Measurements from ENCODE around the gene ZC3H18. TPM values are rescaled to one million over a fixed set of nuclear protein-coding genes. Genes with fewer than 3 reads are reported as not detected.

Gene ZC3H18
- total RNA-seq, 1 donor from 2014 or later = 31.0 TPM

DNA sequence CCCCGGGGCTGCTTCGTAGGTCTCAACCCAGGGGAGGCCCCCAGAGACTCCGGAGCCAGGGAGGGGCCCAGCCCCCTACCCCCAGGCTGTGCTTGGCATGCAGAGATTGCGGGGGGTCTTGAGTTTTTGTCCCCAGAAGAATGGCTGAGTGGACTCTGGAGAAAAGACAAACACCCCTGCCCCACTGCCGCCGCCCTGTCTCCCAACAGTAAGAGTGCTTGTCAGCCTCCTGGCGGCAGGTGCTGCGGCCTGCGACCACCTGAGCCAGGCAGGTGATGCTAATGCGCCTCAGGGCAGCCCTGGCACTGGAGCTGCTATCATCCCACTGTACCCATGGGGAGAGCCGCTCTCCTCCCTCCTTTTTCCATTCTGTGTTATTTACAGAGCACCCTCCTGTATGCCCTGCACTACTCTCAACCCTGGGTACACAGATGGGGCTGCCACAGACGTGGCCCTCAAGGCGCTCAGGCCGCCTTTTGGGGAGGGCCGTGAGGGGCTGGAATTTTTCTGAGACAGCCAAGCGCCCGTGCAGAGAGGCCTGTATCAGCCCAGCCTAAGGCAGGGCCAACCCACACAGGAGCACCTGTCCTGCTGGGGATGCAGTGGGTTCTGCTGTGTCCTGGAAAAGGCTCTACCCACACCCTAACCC lies 65.6 kb downstream of the ZC3H18 start:
- DNase-seq (ENCODE audit: extremely low read depth, low read depth, low spot score) = no peak

DNA sequence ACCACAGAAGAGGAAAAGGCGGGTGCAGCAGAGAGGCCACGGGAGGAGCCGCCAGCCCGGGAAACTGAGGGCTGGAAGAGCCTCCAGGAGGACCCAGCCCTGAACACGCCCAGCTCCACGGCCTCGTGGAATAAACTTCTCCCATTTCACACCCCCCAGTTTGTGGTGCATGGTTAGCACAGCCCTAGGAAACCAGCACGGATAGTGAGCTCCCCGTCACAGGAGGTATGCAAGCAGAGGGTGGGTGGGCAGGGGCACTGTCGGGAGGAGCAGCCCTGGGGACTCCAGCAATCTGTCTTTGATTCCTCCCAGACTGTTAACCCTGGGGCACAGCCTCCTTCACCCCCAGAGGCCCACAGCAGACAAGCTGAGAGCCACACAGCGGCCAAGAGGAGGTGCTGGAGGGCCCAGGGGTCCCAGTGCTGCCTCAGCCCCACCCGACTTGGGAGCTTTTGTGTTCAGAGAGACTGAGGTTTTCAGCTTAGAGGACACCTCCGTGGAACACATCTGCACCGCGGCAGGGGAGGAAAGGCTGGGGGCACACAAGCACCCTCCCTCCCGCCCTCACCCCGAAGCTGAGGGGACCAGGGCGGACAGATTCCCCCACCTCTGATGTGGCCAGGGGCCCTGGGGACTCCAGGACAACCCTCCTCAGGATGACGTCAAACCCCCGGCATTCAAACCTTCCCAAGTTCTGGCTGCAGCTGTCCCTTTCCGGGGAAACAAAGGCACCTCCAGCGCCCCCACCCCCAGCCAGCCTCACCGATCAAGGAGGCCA lies 66.5 kb downstream of the ZC3H18 start:
- DNase-seq (ENCODE audit: extremely low read depth, low read depth, low spot score) = no peak

GRCh38 chr16:88638323-88639230 lies 68.4 kb downstream of the ZC3H18 start, which contains the start of gene IL17C:
IL17C (plus strand) TSS chr16:88638572; CDS start chr16:88638642, 70 bp downstream.
- DNase-seq (ENCODE audit: extremely low read depth, low read depth, low spot score) = no peak

DNA sequence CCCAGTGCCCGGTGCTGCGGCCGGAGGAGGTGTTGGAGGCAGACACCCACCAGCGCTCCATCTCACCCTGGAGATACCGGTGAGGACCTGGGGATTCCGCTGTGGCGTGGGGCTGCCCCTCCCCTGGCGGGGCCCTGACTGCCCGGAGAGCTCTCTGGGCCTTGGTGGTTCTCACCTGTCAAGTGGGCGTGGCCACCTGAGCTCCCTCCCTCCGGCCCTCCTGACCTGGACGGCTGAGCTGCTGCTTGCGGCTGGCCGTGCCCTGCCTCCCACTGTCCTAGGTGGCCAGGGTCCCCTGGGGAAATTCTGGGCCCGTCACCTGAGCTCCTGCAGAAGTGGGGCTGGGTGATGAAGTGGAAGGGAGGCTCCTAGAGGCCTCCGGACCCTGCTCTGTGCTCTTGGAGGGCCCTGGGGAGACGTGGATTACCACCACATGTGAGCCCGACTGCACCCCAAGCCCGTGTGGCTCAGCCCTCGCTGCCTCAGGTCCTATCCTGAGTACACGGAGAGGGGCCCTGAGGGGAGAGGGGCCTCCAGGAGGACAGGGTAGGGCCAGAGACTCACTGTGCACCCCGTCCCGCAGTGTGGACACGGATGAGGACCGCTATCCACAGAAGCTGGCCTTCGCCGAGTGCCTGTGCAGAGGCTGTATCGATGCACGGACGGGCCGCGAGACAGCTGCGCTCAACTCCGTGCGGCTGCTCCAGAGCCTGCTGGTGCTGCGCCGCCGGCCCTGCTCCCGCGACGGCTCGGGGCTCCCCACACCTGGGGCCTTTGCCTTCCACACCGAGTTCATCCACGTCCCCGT lies 69.2 kb downstream of the ZC3H18 start:
- no peak for DNase-seq (ENCODE audit: extremely low read depth, low read depth, low spot score)

DNA sequence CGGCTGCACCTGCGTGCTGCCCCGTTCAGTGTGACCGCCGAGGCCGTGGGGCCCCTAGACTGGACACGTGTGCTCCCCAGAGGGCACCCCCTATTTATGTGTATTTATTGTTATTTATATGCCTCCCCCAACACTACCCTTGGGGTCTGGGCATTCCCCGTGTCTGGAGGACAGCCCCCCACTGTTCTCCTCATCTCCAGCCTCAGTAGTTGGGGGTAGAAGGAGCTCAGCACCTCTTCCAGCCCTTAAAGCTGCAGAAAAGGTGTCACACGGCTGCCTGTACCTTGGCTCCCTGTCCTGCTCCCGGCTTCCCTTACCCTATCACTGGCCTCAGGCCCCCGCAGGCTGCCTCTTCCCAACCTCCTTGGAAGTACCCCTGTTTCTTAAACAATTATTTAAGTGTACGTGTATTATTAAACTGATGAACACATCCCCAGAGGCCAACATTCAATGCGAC lies 69.9 kb downstream of the ZC3H18 start:
- no peak for DNase-seq (ENCODE audit: extremely low read depth, low read depth, low spot score)

DNA sequence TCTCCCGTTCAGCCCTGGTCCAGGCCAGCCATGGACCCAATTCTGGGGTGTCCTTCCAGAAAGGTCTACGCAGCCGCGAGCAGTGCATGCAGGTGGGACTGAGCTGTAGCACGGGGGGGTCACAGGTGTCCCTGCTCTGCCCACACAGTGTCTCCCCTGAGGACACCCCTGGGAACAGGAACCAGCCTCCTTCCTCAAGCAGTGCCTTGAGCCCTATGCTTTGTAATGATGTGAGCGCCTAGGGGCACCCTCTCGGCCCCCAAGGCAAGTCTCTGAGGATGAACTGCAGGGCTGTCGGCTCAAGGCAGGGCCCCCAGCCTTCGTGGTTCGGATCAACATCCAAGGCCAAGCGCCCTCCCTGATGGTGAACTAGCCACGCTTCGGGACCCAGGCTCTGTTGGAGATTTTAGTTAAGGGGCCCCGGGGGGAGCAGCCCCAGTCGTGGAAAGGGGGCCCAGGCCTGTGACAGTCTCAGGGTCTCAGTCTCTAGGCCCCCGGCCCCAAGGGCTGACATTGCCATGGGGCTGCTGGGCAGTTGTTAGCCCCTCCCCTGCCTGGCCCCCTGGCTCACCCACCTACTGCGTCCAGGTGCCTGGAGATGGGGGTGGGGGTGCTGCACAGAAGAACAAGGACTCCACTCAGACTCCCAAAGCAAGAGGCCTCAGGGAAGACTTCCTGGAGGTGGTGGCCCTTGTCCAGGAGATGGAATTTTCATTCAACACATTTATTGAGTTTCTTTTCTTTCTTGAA lies 70.5 kb downstream of the ZC3H18 start:
- no peak for DNase-seq (ENCODE audit: extremely low read depth, low read depth, low spot score)

DNA sequence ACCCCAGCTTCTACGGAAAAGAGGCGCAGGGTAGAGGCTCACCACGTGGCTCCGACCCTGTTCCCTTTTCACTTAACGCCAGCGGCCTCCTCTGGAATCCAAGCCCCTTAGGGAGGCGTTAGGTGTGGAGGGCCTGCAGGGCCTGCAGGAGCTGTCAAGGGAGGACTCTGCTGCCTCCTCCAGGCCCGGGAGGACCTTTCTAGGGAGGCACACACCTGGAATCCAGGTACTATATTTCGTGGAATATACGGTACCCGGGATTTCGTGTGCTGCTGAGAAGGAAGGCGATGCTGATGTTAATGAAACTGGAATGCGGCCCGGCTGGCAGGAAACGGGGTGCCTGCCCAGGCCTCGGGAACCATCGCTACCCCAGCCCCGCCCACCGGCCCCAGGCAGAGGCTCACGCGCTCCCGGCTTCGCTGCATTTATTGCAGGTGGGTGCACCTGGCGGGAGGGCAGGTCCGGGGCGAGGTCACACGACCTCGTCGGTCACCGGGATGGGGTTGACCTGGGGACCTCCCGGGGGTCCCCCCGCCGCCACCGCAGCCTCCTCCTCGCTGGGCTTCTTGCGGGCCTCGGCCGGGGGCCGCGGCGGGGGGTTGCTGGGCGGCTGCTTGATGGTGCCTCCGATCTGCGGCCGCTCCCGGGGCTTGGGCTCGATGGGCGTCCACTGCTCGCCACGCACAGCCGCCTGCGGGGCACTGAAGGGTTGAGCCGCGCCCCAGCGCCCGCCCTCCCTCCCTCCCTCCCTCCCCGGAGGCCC lies 72.9 kb downstream of the ZC3H18 start:
- DNase-seq (ENCODE audit: extremely low read depth, low read depth, low spot score) = no peak

DNA sequence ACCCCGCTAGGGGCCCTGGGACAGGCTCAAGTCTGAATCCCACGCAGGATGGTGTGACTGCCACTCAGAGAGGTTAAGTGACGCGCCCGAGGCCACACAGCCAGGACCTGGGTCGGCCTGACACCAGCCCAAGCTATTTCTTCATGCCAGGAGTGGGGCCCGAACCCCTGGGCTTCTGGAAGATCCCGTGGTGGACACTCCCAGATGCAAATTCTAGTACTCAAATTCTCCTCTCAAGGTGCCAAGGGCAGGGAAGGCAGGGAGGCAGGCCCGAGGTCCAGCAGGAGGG lies 73.4 kb downstream of the ZC3H18 start:
- DNase-seq (ENCODE audit: extremely low read depth, low read depth, low spot score) = no peak

GRCh38 chr16:88645455-88645854 lies 75.3 kb downstream of the ZC3H18 start:
- no peak for DNase-seq (ENCODE audit: extremely low read depth, low read depth, low spot score)

DNA sequence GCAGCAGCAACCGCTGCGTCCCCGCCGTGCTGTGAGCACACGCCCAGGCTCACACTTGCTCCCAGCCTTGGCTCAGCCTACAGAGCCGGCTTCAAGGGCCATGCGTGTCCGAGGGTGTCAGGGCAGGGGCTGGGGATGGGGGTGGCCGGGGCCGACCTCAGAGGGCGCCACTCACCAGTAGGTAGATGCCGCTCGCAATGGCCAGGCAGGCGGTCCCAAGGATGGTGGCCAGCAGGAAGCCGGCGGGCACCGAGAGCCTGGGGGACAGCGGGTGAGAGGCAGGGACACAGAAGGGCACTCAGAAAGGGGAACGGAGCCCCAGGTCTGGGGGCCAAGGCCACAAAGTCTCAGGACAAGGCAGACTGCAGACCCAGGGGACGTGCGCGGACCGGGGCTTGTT lies 75.7 kb downstream of the ZC3H18 start:
- DNase-seq (ENCODE audit: extremely low read depth, low read depth, low spot score) = no peak

DNA sequence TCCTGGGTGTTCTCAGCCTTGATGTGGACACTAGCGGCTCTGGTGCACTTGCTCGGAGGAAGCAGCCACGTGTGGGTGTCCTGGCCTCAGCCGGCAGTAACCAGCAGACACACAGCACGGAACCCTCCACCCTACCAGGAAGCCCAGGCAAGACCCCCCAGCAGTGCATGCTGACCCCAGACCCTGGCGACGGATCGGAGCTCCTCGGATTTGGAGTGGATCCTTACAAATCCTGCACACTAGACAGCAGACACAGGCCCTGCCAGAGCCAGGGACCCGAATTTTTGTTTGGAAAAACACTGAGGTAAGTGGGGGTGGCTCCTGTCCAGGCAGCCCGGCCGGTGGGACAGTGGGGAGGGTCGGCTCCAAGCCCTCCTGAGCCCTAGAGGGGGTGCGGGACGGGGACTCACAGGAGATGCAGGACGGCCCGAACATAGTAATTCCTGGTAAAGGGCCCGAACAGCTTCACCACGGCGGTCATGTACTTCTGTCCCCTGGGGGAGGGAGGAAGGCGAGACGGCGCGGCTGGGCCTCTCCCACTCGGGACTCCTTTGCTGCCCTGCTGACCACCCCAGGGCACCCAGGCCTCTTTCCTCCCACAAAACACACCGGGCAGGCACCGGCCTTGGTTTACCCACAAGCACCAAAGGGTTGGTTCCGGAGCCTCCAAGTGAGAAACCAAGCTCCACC lies 76.3 kb downstream of the ZC3H18 start:
- no peak for DNase-seq (ENCODE audit: extremely low read depth, low read depth, low spot score)

DNA sequence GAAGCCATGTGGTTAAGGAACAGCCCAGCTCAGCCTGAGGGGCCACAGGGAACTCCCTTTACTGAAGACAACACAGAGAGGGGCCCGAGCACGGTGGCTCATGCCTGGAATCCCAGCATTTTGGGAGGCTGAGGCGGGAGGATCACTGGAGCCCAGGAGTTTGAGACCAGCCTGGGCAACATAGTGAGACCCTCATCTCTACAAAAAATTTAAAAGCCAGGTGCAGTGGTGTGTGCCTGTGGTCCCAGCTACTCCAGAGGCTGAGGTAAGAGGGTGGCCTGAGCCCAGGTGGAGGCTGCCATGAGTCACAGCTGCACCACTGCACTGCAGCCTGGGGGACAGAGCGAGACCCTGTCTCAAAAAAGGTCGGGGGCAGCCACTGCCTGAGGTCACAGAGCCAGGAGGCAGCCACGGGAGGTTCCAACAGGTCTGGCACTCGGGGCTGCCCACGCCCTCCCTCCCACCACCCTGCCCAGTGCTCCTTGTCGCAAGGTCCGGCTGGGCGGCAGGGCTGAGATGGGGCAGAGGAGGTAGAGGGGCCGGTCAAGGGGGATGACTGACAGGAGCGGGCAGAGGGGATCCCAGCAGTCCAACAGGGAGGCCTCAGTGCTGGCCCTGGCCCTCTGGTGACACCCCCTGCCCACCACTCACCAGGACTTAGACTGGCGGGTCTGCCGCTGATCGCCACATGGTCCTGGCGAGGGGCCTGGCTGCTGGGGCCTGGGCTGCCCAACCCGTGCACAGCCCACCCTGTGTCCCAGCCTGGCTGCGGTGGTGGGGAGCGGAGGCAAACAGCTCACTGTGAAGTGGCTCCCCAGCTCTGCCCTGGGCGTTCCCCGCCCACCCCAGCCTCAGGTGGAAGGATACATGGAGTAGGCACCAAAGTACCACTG lies 77.2 kb downstream of the ZC3H18 start:
- DNase-seq (ENCODE audit: extremely low read depth, low read depth, low spot score) = no peak

DNA sequence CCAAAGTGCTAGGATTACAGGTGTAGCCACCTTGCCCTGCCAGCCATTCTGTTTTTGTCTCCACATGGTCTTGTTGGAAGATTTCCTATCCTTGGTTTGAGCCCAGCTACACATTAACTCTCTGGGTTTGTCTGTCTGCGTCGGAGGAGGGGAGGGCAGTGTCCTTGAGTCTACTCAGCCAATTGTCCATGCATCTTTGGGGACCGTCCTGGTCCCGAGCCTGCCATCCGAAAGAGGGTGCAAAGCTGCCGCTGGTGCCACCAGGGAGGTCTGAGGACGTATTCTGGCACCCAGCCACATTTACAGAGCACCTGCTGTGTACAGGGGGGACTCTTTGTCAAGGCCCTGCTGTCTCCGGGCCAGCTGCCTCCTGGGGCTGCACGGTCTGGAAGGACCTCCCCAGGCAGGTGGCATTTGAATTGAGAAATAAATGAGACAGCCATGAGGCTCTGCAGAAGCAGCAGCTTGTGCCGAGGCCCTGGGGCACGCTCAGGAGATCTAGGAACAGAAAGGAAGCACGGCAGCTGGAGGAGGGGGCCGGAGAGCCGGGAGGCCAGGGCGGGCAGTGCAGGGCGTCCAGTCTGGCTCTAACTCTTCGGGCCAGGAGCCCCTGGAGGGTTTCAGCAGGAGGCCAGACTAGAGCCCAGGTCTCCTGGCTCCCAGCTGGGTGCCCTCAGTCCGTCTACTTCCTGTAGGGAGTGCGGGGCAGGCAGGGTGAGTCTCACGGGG lies 79.2 kb downstream of the ZC3H18 start:
- DNase-seq (ENCODE audit: extremely low read depth, low read depth, low spot score) = no peak

DNA sequence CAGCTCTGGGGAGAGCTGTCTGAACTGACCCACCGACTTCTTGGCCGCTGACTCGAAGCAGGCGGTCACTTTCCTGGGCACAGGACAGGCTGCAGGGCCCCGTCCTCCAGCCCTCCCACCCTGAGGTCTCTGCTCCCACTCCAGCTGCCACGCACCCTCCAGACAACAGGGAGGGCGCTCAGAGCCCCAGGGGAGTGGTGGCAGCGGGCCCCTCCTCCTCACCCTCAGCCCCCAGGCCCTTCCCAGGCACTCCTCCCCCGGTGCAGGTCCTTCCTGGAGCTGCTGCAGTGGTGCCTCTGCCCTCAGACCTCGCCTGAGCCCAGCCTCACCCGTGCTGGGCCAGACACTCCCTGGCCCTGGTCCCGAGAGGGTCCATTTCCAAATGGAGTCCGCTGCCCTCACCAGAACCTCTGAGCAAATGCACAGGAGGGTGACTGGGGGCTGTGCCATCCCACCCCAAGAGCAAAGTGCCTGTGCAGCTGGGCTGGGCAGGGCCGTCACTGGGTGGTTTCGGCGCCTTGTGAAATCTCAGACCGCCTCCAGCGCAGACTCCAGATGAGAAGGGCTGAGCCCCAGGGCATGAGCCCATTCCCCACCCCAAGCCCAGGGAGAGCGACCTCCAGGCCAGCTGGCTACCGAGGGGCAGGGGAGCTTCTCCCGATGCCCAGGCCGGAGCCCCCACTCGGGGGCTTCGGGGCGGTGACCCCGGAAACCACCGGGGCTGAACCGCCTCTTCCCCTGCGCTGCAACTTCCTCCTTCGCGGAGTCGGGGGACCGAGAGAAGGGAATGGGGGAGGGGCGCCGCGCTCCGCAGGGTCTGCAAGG lies 79.9 kb downstream of the ZC3H18 start:
- DNase-seq (ENCODE audit: extremely low read depth, low read depth, low spot score) = no peak

- DNase-seq (ENCODE audit: extremely low read depth, low read depth, low spot score) = no peak
Measured at GRCh38 chr16:88650749-88651275, 80.6 kb downstream of the ZC3H18 start, which contains the start of gene CYBA. CYBA (minus strand) TSS chr16:88651053; CDS start chr16:88651013, 40 bp downstream.

All from glomerular endothelial cell (primary cell).